ENCODE results near the gene FARS2. TPM values are rescaled to one million over a fixed set of nuclear protein-coding genes. Genes with fewer than 3 reads are reported as not detected.
A peak's percentile ranks its signal among the peaks of the same experiment; 100 is the strongest.
"Not testable (repeated sequence)": the region's sequence is repeated elsewhere in the genome, so short reads cannot be mapped to it uniquely, and the experiment has no call there.

FARS2 gene
- total and polyA plus RNA-seq, 4 experiments from 2014 or later, result 15.6 to 48.4 (median 24.3) TPM

DNA sequence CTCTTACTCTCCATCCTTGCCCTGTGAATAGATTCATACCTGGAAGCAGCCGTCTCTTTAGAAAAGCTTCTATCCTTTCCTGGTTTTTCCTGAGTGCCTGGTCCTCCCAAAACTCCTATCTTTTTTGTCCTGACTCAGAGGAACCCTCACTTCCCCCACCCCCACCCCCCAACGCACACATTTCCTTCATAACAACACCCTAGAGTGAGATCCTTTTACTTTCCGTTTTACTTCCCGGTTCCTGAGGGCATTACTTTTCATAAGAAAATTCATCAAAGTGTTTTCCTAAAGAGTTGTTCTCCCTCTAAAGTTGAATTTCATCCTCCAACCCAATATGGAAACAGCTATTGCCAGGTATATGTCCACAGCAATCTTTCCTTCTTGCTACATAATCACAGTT lies 418.4 kb downstream of the FARS2 start:
- H3K27ac ChIP-seq (ENCODE audit: low read depth, low read length), result no peak overlapping the region
- Mint-ChIP-seq H3K9me3 (peaks cover 0 to 9% (median 5%) of the 10 kb centered on the region in 8 donors), H3K27me3 (no peaks in the 10 kb centered on the region), H3K36me3 (peaks cover 18 to 39% of the 10 kb centered on the region in 2 donors), H3K4me3 (no peak overlapping the region), H3K27ac (peak overlapping the region in 1 of 7 donors; percentile 3), H3K4me1 (peaks cover 1 to 14% (median 10%) of the 10 kb centered on the region in 4 donors)
- intact Hi-C loops (cut with micrococcal nuclease), result no loop called here
- DNase-seq, result no peak
- ChIA-PET CTCF (ENCODE audit: partially characterized antibody) (interaction anchor here (1.7 kb wide), 1 partner anchor 11 kb away, joined by 5 read pairs; no protein-coding TSS in a partner anchor), POLR2A (ENCODE audit: partially characterized antibody) (no interaction called here)
- no peak overlapping the region for H3K4me3 ChIP-seq (ENCODE audit: low read length in 2 of 2)
- no peaks in the 10 kb centered on the region for H3K27me3 ChIP-seq (ENCODE audit: insufficient read depth, low read length)
- no peaks in the 10 kb centered on the region for H3K9me3 ChIP-seq (ENCODE audit: control insufficient read depth in 1 of 2, low read length in 2 of 2)
- H3K36me3 ChIP-seq (ENCODE audit: insufficient read depth, low read length), result no peaks in the 10 kb centered on the region
- H3K4me1 ChIP-seq (ENCODE audit: insufficient read depth, low read length), result no peaks in the 10 kb centered on the region

DNA sequence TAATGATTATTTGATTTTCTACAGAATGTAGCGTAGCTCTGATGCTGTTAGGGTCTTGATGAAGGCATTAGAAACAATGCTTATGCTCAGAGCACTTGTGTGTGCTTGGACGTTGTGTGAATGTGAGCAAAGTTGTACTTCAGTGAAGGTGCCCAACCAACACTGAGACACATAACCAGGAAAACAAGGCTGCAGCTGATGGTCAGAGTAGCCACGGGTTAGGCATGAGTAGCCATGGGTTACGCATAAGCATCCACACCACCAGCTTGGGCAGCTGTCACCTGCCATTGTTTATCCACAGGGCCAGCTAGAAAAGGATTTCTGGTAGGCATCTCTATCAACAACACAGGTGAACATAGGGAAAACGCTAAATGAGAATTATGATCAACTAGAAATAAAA lies 418.8 kb downstream of the FARS2 start:
- ChIA-PET CTCF (ENCODE audit: partially characterized antibody) (interaction anchor here (1.5 kb wide), 1 partner anchor 536 kb away, joined by 5 read pairs; no protein-coding TSS in a partner anchor), POLR2A (ENCODE audit: partially characterized antibody) (no interaction called here)
- no peaks in the 10 kb centered on the region for H3K4me1 ChIP-seq (ENCODE audit: insufficient read depth, low read length)
- no peak overlapping the region for H3K4me3 ChIP-seq (ENCODE audit: low read length in 2 of 2)
- H3K4me3 Mint-ChIP-seq, result no peak overlapping the region
- H3K9me3 Mint-ChIP-seq, result peaks cover 0 to 11% (median 5%) of the 10 kb centered on the region in 8 donors
- intact Hi-C loops (cut with micrococcal nuclease), result no loop called here
- H3K27me3 Mint-ChIP-seq, result no peaks in the 10 kb centered on the region
- no peaks in the 10 kb centered on the region for H3K36me3 ChIP-seq (ENCODE audit: insufficient read depth, low read length)
- no peak for DNase-seq
- peaks cover 18 to 41% of the 10 kb centered on the region in 2 donors for H3K36me3 Mint-ChIP-seq
- no peaks in the 10 kb centered on the region for H3K27me3 ChIP-seq (ENCODE audit: insufficient read depth, low read length)
- no peak overlapping the region for H3K27ac ChIP-seq (ENCODE audit: low read depth, low read length)
- no peak overlapping the region for H3K27ac Mint-ChIP-seq
- H3K9me3 ChIP-seq (ENCODE audit: control insufficient read depth in 1 of 2, low read length in 2 of 2), result no peaks in the 10 kb centered on the region
- peaks cover 1 to 14% (median 10%) of the 10 kb centered on the region in 4 donors for H3K4me1 Mint-ChIP-seq

DNA sequence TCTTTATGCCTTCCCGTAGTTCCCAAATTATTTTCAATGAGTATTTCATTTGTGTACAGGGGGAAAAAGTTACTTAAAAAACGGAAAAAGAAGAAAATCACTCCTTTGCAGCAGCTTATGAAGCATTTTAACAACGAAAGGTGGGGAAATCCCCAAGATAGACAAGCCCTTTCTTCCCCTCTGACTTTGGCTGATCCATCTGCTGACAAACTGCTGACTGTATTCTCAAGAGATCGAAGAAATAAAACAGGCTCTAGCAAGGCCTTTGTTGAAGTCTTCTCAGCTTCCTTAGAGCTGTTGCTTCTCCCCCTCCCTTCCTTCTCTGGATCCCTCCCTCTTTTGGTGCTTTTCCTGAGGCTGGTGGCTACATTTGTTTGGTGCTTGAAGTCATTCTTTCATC lies 420.2 kb downstream of the FARS2 start:
- H3K9me3 Mint-ChIP-seq, result peaks cover 2 to 14% (median 9%) of the 10 kb centered on the region in 8 donors
- no peaks in the 10 kb centered on the region for H3K27me3 Mint-ChIP-seq
- H3K27me3 ChIP-seq (ENCODE audit: insufficient read depth, low read length), result no peaks in the 10 kb centered on the region
- no peak overlapping the region for H3K4me3 ChIP-seq (ENCODE audit: low read length in 2 of 2)
- no peaks in the 10 kb centered on the region for H3K9me3 ChIP-seq (ENCODE audit: control insufficient read depth in 1 of 2, low read length in 2 of 2)
- no peak for DNase-seq
- H3K27ac ChIP-seq (ENCODE audit: low read depth, low read length), result no peak overlapping the region
- H3K36me3 ChIP-seq (ENCODE audit: insufficient read depth, low read length), result no peaks in the 10 kb centered on the region
- intact Hi-C loops (cut with micrococcal nuclease), result no loop called here
- peak overlapping the region in 1 of 8 donors; percentile 10 for H3K4me3 Mint-ChIP-seq
- H3K4me1 ChIP-seq (ENCODE audit: insufficient read depth, low read length), result no peaks in the 10 kb centered on the region
- peaks cover 23 to 41% of the 10 kb centered on the region in 2 donors for H3K36me3 Mint-ChIP-seq
- CTCF ChIA-PET (ENCODE audit: partially characterized antibody), result interaction anchor here (1.5 kb wide), 1 partner anchor 538 kb away, joined by 5 read pairs; no protein-coding TSS in a partner anchor
- H3K27ac Mint-ChIP-seq, result peak overlapping the region in 2 of 7 donors; percentile 36 to 37
- POLR2A ChIA-PET (ENCODE audit: partially characterized antibody), result no interaction called here
- H3K4me1 Mint-ChIP-seq, result peaks cover 1 to 14% (median 10%) of the 10 kb centered on the region in 4 donors

DNA sequence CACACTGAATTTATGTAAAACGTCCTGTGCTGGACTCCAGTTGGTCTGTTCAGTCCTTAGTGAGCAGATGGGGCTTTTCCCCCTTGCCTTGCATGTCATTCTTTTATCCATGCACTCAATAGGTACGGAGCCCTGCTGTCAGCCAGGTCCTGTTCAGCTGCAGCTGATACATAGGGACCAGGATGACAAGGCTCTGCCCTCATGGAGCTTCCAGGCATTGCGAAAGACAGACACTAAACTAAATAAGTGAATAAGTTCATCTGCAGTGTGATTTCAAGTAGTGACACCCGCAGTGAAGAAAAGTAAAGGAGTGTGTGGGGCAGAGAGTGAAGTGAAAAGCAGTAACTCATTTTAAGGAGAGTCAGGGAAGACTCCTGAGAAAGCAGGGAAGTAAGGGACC lies 421.2 kb downstream of the FARS2 start:
- Mint-ChIP-seq H3K36me3 (peaks cover 23 to 38% of the 10 kb centered on the region in 2 donors), H3K27me3 (no peaks in the 10 kb centered on the region), H3K27ac (peak overlapping the region in 1 of 7 donors; percentile 19), H3K9me3 (peaks cover 2 to 14% (median 9%) of the 10 kb centered on the region in 8 donors), H3K4me1 (peaks cover 1 to 14% (median 10%) of the 10 kb centered on the region in 4 donors), H3K4me3 (peak overlapping the region in 1 of 8 donors; percentile 61)
- Histone ChIP-seq H3K9me3 (ENCODE audit: control insufficient read depth in 1 of 2, low read length in 2 of 2) (no peaks in the 10 kb centered on the region), H3K27me3 (ENCODE audit: insufficient read depth, low read length) (no peaks in the 10 kb centered on the region), H3K4me1 (ENCODE audit: insufficient read depth, low read length) (no peaks in the 10 kb centered on the region), H3K27ac (ENCODE audit: low read depth, low read length) (no peak overlapping the region), H3K4me3 (ENCODE audit: low read length in 2 of 2) (no peak overlapping the region), H3K36me3 (ENCODE audit: insufficient read depth, low read length) (no peaks in the 10 kb centered on the region)
- ChIA-PET CTCF (ENCODE audit: partially characterized antibody) (no interaction called here), POLR2A (ENCODE audit: partially characterized antibody) (no interaction called here)
- intact Hi-C loops (cut with micrococcal nuclease), result no loop called here
- DNase-seq, result no peak

DNA sequence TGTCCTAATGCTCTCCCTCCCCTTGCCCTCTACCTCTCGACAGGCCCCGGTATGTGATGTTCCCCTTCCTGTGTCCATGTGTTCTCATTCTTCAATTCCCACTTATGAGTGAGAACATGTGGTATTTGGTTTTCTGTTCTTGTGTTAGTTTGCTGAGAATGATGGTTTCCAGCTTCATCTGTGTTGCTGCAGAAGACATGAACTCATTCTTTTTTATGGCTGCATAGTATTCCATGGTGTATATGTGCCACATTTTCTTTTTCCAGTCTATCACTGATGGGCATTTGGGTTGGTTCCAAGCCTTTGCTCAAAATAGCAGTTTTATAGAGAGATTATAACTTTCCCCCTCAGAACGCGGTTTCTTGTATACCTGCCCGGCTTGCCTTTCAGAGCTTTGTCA lies 422.4 kb downstream of the FARS2 start:
- H3K27me3 Mint-ChIP-seq; H3K27ac Mint-ChIP-seq; H3K9me3 ChIP-seq (ENCODE audit: control insufficient read depth in 1 of 2, low read length in 2 of 2); H3K4me3 ChIP-seq (ENCODE audit: low read length in 2 of 2); H3K4me1 ChIP-seq (ENCODE audit: insufficient read depth, low read length); intact Hi-C loops (cut with micrococcal nuclease); POLR2A ChIA-PET (ENCODE audit: partially characterized antibody); H3K27me3 ChIP-seq (ENCODE audit: insufficient read depth, low read length); H3K36me3 ChIP-seq (ENCODE audit: insufficient read depth, low read length); H3K27ac ChIP-seq (ENCODE audit: low read depth, low read length); H3K4me3 Mint-ChIP-seq; DNase-seq: not testable (repeated sequence)
- CTCF ChIA-PET (ENCODE audit: partially characterized antibody), result interaction anchor here (1.2 kb wide), 1 partner anchor 15 kb away, joined by 3 read pairs; no protein-coding TSS in a partner anchor
- H3K9me3 Mint-ChIP-seq, result peaks cover 2 to 17% (median 12%) of the 10 kb centered on the region in 8 donors
- peaks cover 23 to 38% of the 10 kb centered on the region in 2 donors for H3K36me3 Mint-ChIP-seq
- H3K4me1 Mint-ChIP-seq, result peaks cover 1 to 14% (median 9%) of the 10 kb centered on the region in 4 donors

DNA sequence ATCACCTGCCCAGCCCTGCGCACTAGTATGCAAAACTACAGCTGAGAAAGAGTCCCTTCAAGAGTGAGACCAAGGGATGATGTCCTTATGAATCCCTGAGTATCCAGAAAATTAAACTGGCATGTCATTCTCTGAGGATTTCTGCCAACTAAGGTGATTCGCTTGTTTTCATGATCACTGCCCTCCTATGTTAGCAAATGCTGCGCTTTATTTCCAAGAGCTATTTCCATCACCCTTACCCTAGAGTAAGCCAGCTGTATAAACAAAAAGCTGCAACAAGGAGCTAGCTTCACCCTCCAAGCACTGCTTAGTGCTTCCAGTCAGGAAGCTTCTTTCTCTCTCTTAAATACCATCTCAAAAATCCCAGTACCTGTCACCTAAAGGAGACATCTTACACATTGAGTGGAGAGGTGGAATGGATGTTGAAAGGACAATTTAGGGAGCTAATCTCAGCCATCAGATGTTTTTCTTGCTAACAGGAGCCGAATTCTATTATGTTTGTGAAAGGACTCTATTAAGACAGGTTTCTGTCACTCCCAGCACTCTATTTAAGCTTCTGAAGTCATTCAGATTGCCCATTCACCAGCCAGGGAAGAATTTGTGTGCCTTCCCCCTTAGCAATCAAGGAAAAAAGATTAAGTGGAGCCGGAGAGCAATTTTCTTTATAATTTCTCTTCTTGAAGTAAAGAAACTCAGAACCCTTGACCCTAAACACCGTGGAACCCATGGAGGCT lies 423.2 kb downstream of the FARS2 start:
- no peak for DNase-seq
- CTCF ChIA-PET (ENCODE audit: partially characterized antibody), result interaction anchor here (1.2 kb wide), 1 partner anchor 15 kb away, joined by 3 read pairs; no protein-coding TSS in a partner anchor

DNA sequence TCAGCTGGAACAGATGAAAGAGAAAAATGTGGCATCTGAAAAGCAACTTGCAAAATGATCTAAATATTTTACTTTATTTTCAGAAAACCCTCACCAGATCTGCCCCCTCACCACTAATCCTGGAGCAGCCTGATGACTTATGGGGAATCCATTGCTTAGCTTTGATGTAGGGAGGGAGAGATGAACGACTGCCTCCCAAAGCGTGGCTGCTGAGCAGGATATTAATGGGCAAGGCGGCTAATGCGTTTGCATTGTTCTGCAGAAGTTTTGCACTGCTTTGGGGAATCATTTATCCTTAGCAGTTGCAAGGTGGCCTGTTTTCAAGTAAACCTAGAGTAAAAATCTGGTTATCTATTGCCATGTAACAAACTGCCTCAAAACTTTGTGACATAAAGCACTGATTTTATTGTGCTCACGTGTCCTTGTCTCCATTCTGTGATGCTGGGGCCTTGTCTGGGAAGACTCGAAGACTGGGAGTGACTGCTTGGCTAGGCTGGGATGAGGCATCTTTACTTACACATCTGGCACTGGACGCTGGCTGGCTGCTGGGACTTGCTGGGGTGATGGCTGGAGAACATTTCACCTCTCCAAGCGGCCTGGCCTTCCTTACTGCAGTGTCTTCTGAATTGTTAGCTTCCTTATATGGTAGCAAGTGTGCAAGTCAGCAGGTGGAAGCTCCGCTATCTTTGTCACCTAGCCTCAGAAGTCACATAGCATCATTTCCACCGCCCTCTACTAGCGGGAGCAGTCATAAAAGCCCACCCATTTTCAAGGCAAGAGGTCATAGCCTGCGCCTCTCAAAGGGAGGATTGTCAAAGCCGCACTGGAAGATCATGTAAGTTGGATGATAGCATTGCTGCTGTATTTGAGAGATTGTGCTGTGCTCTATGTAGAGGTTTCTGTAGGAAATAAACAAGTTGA lies 432.2 kb downstream of the FARS2 start:
- Mint-ChIP-seq H3K9me3 (peaks cover 0 to 8% (median 5%) of the 10 kb centered on the region in 8 donors), H3K4me3 (no peak overlapping the region), H3K36me3 (peaks cover 9 to 38% of the 10 kb centered on the region in 2 donors), H3K27ac (peak overlapping the region in 1 of 7 donors; percentile 13), H3K27me3 (no peaks in the 10 kb centered on the region), H3K4me1 (peaks cover 3 to 10% (median 7%) of the 10 kb centered on the region in 4 donors)
- Histone ChIP-seq H3K27ac (ENCODE audit: low read depth, low read length) (no peak overlapping the region), H3K9me3 (ENCODE audit: control insufficient read depth in 1 of 2, low read length in 2 of 2) (no peaks in the 10 kb centered on the region), H3K4me3 (ENCODE audit: low read length in 2 of 2) (no peak overlapping the region), H3K36me3 (ENCODE audit: insufficient read depth, low read length) (no peaks in the 10 kb centered on the region), H3K4me1 (ENCODE audit: insufficient read depth, low read length) (no peaks in the 10 kb centered on the region), H3K27me3 (ENCODE audit: insufficient read depth, low read length) (no peaks in the 10 kb centered on the region)
- ChIA-PET POLR2A (ENCODE audit: partially characterized antibody) (no interaction called here), CTCF (ENCODE audit: partially characterized antibody) (no interaction called here)
- DNase-seq, result no peak
- intact Hi-C loops (cut with micrococcal nuclease), result no loop called here

More for the DNA sequence above, 423.2 kb downstream of the FARS2 start:
- H3K4me1 ChIP-seq (ENCODE audit: insufficient read depth, low read length), result no peaks in the 10 kb centered on the region
- peaks cover 2 to 17% (median 12%) of the 10 kb centered on the region in 8 donors for H3K9me3 Mint-ChIP-seq
- peaks cover 23 to 43% of the 10 kb centered on the region in 2 donors for H3K36me3 Mint-ChIP-seq
- H3K27ac ChIP-seq (ENCODE audit: low read depth, low read length), result no peak overlapping the region
- POLR2A ChIA-PET (ENCODE audit: partially characterized antibody), result no interaction called here
- H3K27ac Mint-ChIP-seq, result no peak overlapping the region
- no peaks in the 10 kb centered on the region for H3K27me3 Mint-ChIP-seq
- no peaks in the 10 kb centered on the region for H3K9me3 ChIP-seq (ENCODE audit: control insufficient read depth in 1 of 2, low read length in 2 of 2)
- peaks cover 1 to 11% (median 6%) of the 10 kb centered on the region in 4 donors for H3K4me1 Mint-ChIP-seq
- no peaks in the 10 kb centered on the region for H3K36me3 ChIP-seq (ENCODE audit: insufficient read depth, low read length)
- no peak overlapping the region for H3K4me3 Mint-ChIP-seq
- H3K27me3 ChIP-seq (ENCODE audit: insufficient read depth, low read length), result no peaks in the 10 kb centered on the region
- no peak overlapping the region for H3K4me3 ChIP-seq (ENCODE audit: low read length in 2 of 2)
- intact Hi-C loops (cut with micrococcal nuclease), result no loop called here
